8988T (cell line): Measurements from ENCODE around the gene SLCO2A1.

Experiments
- DNase-seq: peaks from one replicate; pipeline ENCODE4 v3.0.0; 2011

Gene SLCO2A1

GRCh38 chr3:133881939-133882825 lies 147.5 kb downstream of the SLCO2A1 start:
- DNase-seq: no peak

GRCh38 chr3:133881492-133881891 lies 148.2 kb downstream of the SLCO2A1 start:
- DNase-seq: no peak

- no peak for DNase-seq
Measured at GRCh38 chr3:133880886-133881455, 148.8 kb downstream of the SLCO2A1 start.

GRCh38 chr3:133880287-133880686 lies 149.4 kb downstream of the SLCO2A1 start:
- DNase-seq: no peak

- no peak for DNase-seq
Measured at GRCh38 chr3:133878518-133878917, 151.2 kb downstream of the SLCO2A1 start.
